DND-41 (cell line): ENCODE measurements around the gene FRS3.

Experiments
- CTCF ChIP-seq: IDR thresholded peaks from 2 replicates; pipeline ENCODE4 v1.5.1; 2012; ENCODE audit warnings: borderline replicate concordance, low read length, moderate library complexity, mild to moderate bottlenecking; ENCODE audit not compliant: poor library complexity, severe bottlenecking; ENCODE audit errors: extremely low read depth
- EZH2 ChIP-seq: IDR thresholded peaks from 3 replicates; pipeline ENCODE4 v1.6.1; 2012; ENCODE audit warnings: borderline replicate concordance, low read depth, mild to moderate bottlenecking, moderate library complexity, low read length, inconsistent platforms; ENCODE audit not compliant: severe bottlenecking

GRCh38 chr6:41826343-41827022 lies 46.8 kb upstream of the FRS3 start:
- TF ChIP-seq CTCF (no peak), EZH2 (no peak)
